Stimulated activated CD4-positive, alpha-beta T cell treated with anti-CD3 and anti-CD28 coated beads, Interleukin-15, amount 100 ng/mL, for 1 hour (primary cell): ENCODE results near the gene CD40LG.

ENCODE experiments used
- DNase-seq, 2 donors: peaks; one replicate each; pipeline ENCODE4 v3.0.0-alpha.2; 2020; ENCODE audit warnings: low read depth in 1 of 2, low spot score in 1 of 2

CD40LG gene

DNA sequence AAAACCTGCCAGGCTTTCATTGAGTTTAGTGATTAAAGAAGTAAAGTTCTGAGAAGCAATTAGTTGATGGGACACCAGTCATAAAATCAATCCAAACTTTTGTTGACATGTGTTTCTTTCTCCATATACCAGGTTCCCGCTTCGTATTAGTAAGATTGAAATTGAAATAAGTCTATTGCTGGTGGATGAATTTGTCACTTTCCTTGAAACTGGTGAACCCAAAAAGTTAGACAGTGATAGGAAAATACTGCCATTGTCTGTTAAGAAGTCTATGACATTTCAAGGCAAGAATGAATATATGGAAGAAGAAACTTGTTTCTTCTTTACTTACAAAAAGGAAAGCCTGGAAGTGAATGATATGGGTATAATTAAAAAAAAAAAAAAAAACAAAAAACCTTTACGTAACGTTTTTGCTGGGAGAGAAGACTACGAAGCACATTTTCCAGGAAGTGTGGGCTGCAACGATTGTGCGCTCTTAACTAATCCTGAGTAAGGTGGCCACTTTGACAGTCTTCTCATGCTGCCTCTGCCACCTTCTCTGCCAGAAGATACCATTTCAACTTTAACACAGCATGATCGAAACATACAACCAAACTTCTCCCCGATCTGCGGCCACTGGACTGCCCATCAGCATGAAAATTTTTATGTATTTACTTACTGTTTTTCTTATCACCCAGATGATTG is at the start of gene CD40LG:
TSS of gene CD40LG (plus strand) at position 482 of the 684 bp plus-strand sequence. CDS start at position 573, 91 bp downstream.
- DNase-seq: no peak

DNA sequence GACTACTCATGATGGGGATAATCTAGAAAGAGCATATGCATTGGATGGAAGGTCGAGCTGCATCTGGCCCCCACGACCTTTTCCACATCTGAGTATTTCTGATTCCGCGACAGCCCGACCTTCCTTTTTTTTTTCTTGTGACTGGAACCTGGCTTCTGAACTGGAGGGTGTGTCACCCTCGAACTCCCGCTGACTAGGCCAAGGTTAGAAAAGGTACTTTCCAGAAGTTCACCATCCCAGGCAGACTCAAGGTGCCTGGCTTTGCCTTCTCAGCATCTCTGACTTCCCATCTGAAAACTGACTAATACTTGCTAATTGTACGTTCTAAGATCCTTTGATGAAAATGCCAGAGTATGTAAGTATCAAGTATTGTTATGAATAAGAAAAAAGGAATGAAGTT is 49.3 kb upstream of the CD40LG start:
- DNase-seq: no peak

DNA sequence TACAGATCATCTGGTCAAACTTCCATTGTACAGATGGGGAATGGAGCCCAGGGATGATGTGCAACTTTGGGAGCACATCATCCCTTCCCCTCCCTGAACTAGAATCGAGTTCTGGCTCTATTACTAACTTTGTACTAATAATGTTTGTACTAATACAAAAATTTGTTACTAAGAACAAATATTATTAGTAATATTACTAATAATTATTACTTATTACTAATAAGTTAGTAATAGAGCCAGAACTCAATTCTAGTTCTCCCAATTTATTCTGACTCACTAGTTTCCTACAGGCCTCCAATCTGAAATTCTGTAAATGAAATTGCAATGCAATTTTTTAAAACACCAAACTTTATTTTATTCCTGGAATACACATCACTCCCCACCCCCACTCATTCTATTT is 47.9 kb upstream of the CD40LG start:
- no peak for DNase-seq

DNA sequence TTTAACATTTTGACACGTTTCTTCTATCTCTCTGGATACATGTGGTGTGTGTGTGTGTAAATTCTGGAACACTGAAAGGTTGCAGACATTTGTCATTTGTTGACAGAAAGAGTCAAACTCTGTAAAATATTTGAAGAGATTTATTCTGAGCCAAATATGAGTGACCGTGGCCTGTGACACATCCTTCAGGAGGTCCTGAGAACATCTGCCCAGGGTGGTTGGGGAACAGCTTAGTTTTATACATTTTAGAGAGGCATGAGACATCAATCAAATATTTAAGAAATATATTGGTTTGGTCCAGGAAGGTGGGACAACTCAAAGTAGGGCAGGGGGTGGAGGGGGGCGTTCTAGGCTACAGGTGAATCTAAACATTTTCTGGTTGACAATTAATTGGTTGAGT is 40.7 kb upstream of the CD40LG start:
- no peak for DNase-seq

DNA sequence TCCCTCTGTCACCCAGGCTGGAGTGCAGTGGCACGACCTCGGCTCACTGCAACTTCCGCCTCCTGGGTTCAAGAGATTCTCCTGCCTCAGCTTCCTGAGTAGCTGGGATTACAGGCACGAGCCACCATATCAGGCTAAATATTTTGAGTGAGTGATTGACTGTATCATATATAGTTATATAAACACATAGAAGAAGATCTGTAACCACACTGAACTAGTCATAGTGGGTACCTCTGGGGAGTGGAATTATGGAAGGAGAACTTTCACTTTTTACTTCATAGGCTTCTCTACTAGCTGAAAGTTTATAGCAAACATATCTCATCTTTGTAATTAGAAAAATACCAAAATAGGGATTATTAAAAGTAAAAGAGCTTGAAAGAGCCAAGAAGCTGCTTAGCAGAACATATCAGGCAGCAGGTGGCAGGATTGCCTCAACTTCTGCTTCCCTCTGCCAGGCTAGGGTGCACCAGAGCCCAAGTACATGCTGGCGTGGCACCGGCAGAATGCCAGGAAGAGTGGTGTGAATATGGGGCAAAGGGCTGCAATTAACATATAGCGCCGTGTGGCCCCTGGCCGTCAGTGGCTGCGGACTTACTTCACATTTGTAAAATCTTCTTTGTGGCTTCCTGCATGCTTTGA is 39.5 kb upstream of the CD40LG start:
- peak; percentile 20 to 34 for DNase-seq

DNA sequence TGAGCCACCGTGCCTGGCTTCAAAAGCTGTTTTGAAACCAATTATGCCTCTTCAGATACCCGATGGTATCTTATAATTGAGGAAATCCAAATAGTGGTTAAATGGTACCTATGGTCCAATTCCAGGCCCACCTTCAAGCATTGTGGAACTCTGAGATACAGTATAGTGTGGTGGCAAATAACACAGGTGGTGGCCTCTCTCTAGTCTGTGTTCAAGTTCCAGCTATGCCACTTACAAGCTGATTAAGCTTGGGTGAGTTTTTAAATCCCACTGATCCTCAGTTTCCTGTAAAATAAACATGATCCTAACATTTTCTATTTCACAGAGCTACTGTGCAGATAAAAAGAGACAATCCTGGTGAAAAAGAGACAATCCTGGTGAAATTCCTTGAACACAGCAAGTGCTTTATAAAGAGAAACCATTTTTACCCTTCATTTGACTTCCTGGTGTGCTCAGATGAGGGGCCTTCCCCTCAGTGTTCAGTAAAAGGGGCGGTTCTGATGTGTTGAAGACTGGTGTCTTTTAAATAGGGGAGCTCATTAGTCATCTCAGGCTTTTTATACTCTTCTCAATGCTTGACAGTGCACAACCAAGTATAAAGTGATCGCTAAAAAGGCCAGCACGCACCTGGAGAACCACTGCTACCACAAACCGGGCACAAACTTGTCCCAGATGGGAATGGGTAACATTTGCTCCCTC is 30.8 kb upstream of the CD40LG start:
- no peak for DNase-seq

DNA sequence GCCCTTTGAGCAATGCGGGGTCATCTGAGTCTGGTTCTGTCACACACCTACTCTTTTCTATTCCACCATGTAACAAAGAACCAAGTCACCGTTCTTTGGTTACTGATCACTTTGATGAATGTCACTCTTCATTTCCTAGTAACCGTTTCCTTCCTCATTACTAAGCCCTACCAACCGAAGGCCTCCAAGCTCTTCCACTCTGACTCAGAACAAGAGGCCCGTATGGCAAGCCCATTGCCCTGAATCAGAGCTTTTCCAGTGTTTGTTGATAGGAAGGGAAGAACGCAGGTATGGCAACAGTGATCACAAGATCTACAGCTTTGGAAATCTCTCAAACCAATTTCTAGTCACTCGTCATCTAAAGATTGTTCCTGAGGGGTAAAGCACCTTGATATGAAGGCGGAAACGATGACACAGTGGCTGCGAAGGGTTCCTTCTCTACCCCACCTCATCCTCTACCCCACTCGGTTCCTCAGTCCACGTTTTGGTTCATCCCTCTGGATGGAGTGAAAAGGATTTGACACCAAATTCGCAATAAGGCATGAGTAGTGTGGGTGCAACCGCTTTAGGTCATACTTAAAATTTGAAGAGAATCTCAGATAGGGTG is 28.0 kb upstream of the CD40LG start:
- DNase-seq: no peak

DNA sequence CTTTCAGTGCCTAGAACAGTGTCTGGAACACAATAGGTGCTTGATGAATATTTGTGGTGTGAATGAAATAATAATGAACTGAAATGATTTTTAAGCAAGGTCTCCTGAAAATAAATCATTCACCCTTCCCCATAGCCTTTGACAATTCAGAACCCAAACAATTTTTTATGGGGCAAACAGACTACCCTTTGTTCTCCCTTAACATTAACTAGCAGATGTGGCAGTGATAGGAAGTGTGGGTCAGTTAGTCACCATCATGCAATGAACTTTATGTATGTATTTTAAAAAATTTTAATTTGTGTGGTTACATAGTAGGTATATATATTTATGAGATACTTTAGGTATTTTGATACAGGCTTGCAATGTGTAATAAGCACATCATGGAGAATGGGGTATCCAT is 27.2 kb upstream of the CD40LG start:
- no peak for DNase-seq

DNA sequence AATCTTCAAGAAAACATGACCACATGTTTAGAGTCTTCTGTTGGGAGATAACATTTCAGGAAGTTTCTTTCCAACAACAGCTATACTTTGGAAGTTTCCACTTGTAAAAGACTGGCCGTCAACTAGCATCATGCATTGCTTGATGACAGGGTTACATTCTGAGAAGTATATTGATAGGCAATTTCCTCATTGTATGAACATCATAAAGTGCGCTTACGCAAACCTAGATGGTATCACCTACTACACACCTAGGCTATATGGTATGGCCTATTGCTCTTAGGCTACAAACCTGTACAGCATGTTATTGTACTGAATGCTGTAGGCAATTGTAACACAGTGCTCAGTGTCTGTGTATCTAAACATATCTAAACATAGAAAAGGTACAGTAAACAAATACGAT is 25.4 kb upstream of the CD40LG start:
- DNase-seq: no peak

DNA sequence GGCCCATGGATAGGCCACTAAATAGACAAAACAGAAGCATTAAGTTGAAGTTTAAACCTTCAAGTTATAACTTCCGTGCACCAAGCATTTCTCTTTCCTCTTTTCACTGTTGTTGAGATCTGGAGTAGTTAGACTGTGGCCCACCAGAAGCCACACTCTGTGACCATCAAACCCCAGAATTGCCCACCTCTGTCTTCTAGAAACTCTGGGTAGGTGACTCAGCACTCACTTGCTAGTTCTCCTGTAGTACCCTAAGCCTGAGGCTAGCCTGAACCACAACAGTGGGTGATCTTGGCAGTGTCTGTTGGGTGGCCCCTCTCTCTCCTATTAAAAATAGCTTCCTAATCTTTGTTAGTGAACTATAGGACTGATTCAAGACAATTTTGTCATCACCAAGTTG is 24.6 kb upstream of the CD40LG start:
- DNase-seq: no peak

DNA sequence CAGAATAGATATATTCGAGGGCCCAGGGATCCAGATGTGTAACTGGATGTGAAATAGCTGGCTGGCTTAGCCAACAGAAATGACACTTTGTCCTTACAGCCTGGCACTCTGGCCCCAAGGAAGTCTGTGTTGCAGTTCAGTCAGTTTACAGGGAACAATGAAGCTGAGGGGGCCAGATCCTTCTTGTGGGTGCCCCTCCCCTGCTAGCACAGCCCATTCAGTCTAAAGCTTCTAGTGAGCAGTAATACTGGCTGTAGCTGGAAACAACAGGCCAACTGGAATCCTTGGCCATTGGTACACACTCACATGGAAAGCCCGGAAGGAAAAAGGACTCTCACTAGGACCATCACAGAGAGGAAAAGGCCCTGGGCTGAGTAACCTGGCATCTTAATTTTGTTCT is 22.7 kb upstream of the CD40LG start:
- DNase-seq: no peak

DNA sequence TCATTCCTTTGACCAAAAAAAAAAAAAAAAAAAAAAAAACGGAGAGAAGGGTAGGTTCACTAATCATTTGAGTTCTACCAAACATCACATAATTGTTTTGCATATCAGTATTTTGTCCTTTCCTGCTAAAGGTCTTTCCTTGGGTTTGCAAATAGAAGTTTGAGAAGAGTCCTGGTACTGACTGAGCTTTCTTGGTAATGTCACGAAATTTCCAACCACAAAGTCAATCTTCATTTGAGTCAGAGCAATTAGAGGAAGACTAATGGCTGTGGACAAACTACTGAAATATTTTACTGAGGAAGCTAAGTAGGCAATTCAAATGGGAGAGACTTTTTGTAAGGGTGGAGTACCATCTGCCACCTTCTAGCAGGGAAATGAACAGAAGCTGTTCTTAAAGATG is 21.7 kb upstream of the CD40LG start:
- DNase-seq: no peak

DNA sequence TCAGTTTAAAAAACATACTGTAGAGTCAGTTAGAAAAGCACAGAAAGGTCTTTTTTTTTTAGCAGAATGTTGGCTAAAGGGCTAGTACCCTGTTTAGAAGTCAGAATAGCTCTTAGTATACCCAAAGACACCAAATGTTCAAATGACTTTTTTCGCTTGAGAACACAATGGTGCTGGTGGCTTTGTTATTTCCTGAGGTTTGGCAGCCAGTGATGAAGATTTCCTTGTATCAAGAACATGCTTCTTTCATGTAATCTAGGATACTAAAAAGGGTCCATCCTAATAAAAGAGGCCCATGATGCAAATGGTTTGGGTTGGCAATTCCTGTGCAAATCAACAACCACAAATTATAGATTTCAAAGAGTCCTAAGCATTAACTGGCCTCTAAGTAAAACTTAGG is 21.1 kb upstream of the CD40LG start:
- DNase-seq: no peak

DNA sequence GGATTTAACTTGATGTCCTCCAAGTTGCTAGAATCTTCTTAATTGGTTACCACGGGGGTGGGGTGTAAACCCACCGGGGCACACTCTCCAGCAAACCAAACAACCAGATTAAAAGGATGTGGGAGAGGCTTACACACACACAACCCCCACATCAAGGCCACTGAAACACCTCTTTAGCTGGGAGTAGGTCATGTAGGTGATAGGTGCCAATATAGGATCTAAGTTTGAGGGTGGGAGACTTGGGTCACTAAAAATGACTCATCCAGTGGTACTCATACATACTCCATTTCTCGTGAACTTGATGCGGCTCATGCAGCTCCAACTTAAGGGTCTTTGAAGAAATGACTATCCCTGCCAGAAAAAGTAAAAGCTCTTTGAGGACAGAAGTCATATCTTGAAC is 20.5 kb upstream of the CD40LG start:
- DNase-seq: no peak

DNA sequence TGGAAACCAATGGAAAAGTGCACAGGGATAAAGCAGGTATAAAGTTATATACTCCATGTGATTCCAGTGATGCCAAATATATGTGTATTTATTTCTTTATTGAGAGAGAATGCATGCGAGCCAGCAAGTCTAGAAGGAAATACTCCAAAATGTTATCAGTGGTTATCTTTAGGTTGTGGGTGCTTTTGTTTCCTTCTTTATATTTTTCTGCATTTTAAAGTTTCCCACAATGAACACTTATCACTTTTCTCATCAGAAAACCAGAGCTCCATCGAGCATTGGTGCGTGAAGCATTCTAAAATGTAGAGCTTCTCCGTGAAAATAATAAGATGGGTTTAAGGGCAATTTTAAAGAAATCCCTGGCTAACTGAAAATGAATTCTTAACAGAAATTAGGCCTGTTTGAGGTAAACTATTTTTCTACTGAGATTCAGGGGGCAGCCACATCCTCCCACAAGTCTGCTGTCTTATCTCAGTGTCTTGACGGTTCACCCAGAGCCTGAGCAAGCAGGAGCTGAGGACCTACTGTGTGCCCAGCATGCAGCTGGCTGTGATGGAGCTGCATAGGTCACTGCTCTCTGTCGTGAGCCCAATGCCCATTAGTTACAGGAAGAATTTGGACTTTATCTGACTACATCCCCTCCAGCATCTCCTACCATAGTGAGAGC is 18.7 kb upstream of the CD40LG start:
- no peak for DNase-seq

DNA sequence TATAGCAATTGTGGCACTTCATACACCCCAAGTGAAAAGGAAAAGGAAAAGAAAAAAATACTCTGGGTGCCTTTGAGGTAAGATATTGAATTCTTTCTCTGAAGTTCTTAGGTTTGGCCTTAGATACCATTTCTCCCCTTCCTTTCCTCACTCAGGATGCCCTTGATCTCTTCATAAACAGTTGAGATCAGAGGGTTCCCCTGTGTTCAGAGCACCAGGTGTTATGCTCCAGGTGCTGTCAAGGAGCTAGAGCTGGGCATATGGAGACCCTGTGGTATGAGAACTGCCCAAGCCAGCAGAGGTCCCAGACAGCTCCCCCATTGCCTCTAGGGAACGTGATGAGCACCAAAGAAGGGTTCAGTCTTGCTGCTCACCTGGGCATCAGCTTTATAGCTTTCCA is 17.1 kb upstream of the CD40LG start:
- DNase-seq: no peak

DNA sequence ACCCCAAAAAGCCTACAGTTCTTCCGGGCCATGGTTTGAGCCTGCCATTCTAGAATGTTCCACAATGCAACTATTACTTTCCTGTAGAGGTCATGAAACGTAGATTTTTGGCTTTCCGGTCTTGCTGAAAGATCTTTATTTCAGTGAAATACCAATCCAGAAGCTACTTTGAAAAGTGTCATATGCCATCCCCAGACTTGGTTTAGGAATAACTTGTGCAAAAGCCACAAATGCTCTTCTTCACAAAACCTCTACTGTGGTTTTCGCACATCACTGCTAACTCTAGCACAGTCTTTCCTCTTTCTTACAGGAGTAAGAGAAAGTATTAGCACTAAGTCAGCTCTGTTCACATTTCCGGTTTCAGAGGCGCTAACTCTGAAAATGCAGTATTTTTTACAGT is 12.7 kb upstream of the CD40LG start:
- no peak for DNase-seq

DNA sequence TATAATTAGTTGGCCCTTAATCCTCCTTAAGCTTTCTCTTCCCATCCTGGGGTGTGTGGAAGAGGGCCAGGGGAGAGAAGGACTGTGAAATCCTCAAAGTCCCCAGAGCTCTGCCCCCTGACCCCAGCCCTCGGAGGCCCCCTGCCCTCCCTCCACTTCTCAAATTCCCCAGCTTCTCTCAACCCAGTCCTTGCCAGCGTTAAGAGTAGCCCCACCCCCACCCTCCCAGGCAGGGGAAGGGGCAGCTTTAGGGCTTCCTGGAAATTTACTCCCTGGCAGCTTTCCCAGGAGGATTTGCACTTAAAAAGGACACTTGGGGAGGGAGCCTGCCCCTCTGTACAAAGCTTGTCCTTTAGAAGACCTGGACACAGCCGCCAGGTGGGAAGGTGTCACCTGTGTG is 11.8 kb upstream of the CD40LG start:
- DNase-seq: no peak

DNA sequence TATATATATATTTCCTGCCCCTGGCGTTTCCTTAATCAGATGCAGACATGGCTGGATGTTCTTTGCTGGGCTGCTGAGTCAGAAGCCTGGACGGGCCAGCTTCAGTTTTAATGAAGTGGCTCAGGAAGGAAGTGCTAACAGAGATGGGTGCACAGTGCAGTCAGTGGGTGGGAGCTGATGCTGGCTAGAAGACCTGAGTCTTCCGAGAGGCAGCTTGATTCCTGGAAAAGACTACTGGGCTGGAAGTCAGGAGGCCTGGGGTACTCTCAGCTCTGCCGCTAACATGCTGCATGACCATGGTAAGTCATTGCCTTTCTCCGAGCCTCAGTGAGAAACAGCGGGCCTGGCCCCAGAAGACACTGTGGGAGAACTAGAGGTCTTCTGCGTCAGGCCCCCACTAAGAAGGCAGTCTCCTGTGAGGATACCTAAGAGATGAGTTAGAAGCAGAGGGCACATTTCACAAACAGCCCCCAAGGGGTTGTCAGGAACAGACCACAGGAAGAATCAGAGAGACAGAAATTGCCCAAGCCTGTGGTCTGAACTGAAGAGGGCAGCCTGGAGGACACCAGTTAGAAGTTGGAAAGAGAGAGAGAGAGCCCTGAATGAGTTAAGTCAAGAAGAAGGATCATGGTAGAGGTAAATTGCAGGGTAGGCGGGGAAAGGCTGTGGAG is 8.3 kb upstream of the CD40LG start:
- no peak for DNase-seq

DNA sequence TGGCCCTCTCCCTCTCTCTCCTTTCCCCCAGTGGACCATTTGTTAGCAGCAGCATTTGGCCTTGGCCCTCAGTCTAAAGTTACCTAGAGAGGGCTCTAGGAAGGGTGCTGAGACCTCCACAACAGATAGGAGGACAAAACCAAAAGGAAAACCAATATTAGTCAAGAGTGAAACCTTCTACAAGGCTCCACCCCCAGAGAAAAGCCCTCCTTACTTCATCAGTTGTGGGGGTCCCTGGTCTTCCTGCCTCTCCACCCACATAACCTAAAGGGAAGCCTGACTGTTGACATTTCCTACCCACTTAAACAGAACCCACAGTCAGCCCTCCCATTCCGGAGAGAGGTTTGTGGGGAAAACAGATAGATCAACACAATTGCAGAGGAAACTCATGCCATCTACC is 4.7 kb upstream of the CD40LG start:
- no peak for DNase-seq

DNA sequence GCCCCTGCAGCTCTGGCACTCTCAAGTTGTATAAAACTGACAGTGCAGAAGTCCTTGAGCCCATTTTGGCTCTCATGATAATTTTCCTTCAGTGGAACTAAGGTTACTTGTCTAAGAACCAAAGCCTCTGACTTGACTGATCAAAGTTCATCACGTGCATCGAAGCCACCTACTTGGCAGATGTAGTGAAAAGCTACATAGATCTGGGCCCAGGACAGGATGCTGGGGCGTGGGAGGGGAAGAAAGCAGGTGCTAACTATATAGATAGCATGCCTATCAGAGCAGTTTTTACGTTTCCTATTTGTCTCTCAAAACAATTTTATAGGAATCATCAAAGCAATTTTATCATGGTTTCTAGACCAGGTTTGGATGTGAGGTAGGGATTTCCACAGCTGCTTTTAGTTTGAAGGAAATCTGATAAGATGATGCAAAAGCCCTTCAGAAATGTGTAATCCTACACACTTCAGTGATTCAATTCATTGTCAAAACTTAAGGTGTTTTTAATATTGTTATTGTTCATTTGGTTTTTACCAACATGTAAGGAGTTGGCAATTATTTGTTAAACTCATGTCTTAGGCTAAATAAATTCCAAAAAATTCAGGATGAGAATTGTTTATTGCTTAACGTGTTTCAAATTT is 1.2 kb upstream of the CD40LG start:
- DNase-seq: peak in 1 of 2 donors; percentile 25
